GM12872 (cell line): ENCODE data around the gene IQCN.

Source experiments
- TF ChIP-seq, protein P1 (sequence below): IDR thresholded peaks from 3 replicates; pipeline ENCODE4 v1.5.1; 2011; ENCODE audit warnings: low read depth, mild to moderate bottlenecking, low read length, moderate library complexity; ENCODE audit not compliant: insufficient read depth

Gene IQCN

DNA sequence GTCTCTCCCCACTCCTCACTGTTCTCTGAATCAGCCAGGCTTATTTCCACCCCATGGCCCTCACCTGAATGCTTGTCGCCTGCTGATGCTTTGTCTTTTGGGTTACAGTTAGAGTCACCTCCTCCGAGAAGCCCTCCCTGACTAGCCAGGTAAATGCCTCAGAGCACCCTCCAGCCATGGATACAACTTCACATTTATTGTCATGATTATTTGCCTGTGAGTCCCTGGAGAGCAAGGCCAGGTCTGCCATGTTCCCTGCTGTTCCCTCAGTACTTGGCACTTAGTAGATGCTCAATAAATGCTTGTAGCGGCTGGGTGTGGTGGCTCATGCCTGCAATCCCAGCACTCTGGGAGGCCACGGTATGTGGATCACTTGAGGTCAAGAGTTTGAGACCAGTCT lies 44.3 kb downstream of the IQCN start:
- TF ChIP-seq, protein P1, sequence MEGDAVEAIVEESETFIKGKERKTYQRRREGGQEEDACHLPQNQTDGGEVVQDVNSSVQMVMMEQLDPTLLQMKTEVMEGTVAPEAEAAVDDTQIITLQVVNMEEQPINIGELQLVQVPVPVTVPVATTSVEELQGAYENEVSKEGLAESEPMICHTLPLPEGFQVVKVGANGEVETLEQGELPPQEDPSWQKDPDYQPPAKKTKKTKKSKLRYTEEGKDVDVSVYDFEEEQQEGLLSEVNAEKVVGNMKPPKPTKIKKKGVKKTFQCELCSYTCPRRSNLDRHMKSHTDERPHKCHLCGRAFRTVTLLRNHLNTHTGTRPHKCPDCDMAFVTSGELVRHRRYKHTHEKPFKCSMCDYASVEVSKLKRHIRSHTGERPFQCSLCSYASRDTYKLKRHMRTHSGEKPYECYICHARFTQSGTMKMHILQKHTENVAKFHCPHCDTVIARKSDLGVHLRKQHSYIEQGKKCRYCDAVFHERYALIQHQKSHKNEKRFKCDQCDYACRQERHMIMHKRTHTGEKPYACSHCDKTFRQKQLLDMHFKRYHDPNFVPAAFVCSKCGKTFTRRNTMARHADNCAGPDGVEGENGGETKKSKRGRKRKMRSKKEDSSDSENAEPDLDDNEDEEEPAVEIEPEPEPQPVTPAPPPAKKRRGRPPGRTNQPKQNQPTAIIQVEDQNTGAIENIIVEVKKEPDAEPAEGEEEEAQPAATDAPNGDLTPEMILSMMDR: no peak

DNA sequence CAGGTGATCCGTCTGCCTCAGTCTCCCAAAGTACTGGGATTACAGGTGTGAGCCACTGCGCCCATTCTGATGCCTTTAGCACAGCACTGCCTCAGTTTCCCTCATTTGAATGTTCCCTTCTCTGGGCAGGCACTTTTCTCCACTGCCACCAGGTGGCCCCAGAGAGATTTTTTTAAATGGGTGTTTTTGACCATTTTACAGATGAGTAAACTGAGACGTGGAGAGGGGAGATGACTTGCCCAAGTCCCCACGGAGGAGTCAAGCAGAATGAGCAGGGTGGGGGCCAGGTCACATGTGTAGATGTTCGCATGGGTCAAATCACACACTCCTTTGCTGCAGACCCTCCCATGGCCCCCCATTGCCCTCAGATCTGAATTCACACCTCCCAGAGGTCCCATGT lies 44.8 kb downstream of the IQCN start:
- TF ChIP-seq, protein P1: peak; percentile 73

- TF ChIP-seq, protein P1: no peak
Measured at GRCh38 chr19:18227781-18228271, 46.4 kb downstream of the IQCN start.

GRCh38 chr19:18226956-18227780 lies 47.1 kb downstream of the IQCN start:
- TF ChIP-seq, protein P1: no peak

GRCh38 chr19:18225702-18226468 lies 48.4 kb downstream of the IQCN start, which contains the start of gene PDE4C:
Gene PDE4C, minus strand, starts transcription at chr19:18226438. Its CDS starts 23 bp downstream, at chr19:18226415.
- TF ChIP-seq, protein P1: no peak

DNA sequence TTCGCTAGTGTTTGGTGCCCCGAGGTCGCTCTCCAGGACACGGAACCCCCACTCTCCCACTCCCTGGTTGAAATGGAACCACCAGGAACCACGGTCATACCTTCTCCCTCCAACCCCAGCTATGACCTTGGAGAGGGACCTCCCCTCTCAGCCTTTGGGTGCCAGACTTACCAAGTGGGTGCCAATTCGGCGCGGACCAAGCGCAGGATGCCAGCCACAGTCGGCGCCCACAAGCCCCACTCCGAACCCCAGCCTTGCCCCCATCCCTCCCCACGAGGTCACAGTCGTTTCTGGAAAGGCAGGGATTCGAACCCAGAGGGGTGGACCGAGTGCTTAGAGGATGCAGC lies 48.9 kb downstream of the IQCN start:
- TF ChIP-seq, protein P1: no peak

GRCh38 chr19:18224525-18225354 lies 49.5 kb downstream of the IQCN start:
- TF ChIP-seq, protein P1: no peak
